ENCODE data around the gene NMNAT2.

DNA sequence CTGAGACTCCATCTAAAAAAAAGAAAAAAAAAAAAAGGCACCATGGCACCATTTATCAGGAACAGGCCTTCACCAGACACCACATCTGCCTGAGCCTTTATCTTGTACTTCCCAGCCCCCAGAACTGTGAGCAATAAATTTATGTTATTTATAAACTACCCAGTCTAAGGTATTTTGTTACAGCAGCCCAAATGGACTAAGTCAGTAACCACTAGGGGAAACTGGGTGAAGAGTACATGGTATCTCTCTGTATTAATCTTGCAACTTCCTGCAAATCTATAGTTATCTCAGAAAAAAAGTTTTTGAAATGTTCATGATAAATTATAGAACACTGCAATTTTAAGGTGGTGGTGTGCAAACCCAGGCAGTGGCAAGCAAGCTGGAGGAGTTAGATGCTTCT is 117.8 kb downstream of the NMNAT2 start:
- TF ChIP-seq CTCF (IDR thresholded peaks at IDR 0.05 in 2 of 3, conservative IDR thresholded peaks at IDR 0.05 in 1 of 3; ENCODE audit: borderline replicate concordance in 1 of 3, insufficient read depth in 1 of 3, low read depth in 2 of 3, low read length in 2 of 3) (no peak), EGR1 (IDR thresholded peaks at IDR 0.05; ENCODE audit: low read depth) (no peak), POLR2AphosphoS5 (IDR thresholded peaks at IDR 0.05; ENCODE audit: low read depth, low read length) (no peak), POLR2A (IDR thresholded peaks at IDR 0.05; ENCODE audit: borderline replicate concordance, extremely low read depth, insufficient read depth, insufficient read length) (no peak), RAD21 (IDR thresholded peaks at IDR 0.05; ENCODE audit: low read depth) (no peak), JUND (IDR thresholded peaks at IDR 0.05) (no peak), EZH2 (IDR thresholded peaks at IDR 0.05) (no peak), SP1 (IDR thresholded peaks at IDR 0.05; ENCODE audit: low read depth) (no peak), REST (IDR thresholded peaks at IDR 0.05; ENCODE audit: low read depth) (no peak), YY1 (IDR thresholded peaks at IDR 0.05; ENCODE audit: extremely low read depth, insufficient replicate concordance, low read depth, low read length) (no peak), TCF7L2 (IDR thresholded peaks at IDR 0.05; ENCODE audit: borderline replicate concordance, extremely low read depth, insufficient read depth, insufficient read length) (no peak), EZH2phosphoT487 (IDR thresholded peaks at IDR 0.05; ENCODE audit: borderline replicate concordance) (no peak)
- TF ChIP-seq, protein P1, sequence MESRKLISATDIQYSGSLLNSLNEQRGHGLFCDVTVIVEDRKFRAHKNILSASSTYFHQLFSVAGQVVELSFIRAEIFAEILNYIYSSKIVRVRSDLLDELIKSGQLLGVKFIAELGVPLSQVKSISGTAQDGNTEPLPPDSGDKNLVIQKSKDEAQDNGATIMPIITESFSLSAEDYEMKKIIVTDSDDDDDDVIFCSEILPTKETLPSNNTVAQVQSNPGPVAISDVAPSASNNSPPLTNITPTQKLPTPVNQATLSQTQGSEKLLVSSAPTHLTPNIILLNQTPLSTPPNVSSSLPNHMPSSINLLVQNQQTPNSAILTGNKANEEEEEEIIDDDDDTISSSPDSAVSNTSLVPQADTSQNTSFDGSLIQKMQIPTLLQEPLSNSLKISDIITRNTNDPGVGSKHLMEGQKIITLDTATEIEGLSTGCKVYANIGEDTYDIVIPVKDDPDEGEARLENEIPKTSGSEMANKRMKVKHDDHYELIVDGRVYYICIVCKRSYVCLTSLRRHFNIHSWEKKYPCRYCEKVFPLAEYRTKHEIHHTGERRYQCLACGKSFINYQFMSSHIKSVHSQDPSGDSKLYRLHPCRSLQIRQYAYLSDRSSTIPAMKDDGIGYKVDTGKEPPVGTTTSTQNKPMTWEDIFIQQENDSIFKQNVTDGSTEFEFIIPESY (IDR thresholded peaks at IDR 0.05; ENCODE audit: extremely low read depth, insufficient replicate concordance, low read length) = no peak

Measured in HCT116 (cell line).